RPMI8226 (cell line): ENCODE data around the gene JAML.

Experiments
- DNase-seq: peaks from one replicate; pipeline ENCODE4 v3.0.0-alpha.2; 2015

Gene JAML

GRCh38 chr11:118215262-118215661 is 9.5 kb downstream of the JAML start:
- no peak for DNase-seq

- peak; percentile 45 for DNase-seq
Observed at GRCh38 chr11:118214210-118214914, 10.4 kb downstream of the JAML start.

GRCh38 chr11:118213781-118214180 is 11.0 kb downstream of the JAML start:
- no peak for DNase-seq

- DNase-seq, result no peak
Observed at GRCh38 chr11:118213201-118213600, 11.6 kb downstream of the JAML start.

- peak; percentile 11 for DNase-seq
Observed at GRCh38 chr11:118212781-118213191, 12.0 kb downstream of the JAML start.

- no peak for DNase-seq
Observed at GRCh38 chr11:118212131-118212725, 12.6 kb downstream of the JAML start.

- no peak for DNase-seq
Observed at GRCh38 chr11:118211006-118211405, 13.8 kb downstream of the JAML start.

GRCh38 chr11:118210323-118210722 is 14.5 kb downstream of the JAML start:
- DNase-seq, result no peak

GRCh38 chr11:118209033-118209432 is 15.8 kb downstream of the JAML start:
- no peak for DNase-seq

GRCh38 chr11:118207079-118207478 is 17.7 kb downstream of the JAML start:
- DNase-seq, result no peak

- no peak for DNase-seq
Observed at GRCh38 chr11:118206391-118207031, 18.3 kb downstream of the JAML start.

- no peak for DNase-seq
Observed at GRCh38 chr11:118205606-118206378, 19.0 kb downstream of the JAML start.

GRCh38 chr11:118202599-118203422 is 22.0 kb downstream of the JAML start:
- no peak for DNase-seq

GRCh38 chr11:118201966-118202365 is 22.8 kb downstream of the JAML start:
- no peak for DNase-seq

- no peak for DNase-seq
Observed at GRCh38 chr11:118200901-118201680, 23.7 kb downstream of the JAML start.

GRCh38 chr11:118200497-118200896 is 24.3 kb downstream of the JAML start:
- no peak for DNase-seq

GRCh38 chr11:118199135-118199534 is 25.7 kb downstream of the JAML start:
- DNase-seq, result no peak

- DNase-seq, result peak; percentile 66
Observed at GRCh38 chr11:118198370-118198769, 26.4 kb downstream of the JAML start.

GRCh38 chr11:118194835-118195627 is 29.8 kb downstream of the JAML start:
- no peak for DNase-seq

GRCh38 chr11:118193910-118194566 is 30.8 kb downstream of the JAML start:
- DNase-seq, result no peak
